Left lung (tissue), 10 donors: ENCODE results near the gene SLC35G4. TPM values are rescaled to one million over a fixed set of nuclear protein-coding genes. Genes with fewer than 3 reads are reported as not detected.
"Not testable (repeated sequence)": the region's sequence is repeated elsewhere in the genome, so short reads cannot be mapped to it uniquely, and the experiment has no call there.

ENCODE experiments used
- ATAC-seq: fragments of 200-7000 bp; cut with Tn5 transposase; one replicate; pipeline ENCODE4 v1.9.1; 2020; ENCODE audit warnings: moderate library complexity
- DNase-seq, 4 donors: peaks; one replicate each; pipeline ENCODE4 v3.0.0-alpha.2; 2013 to 2020
- H3K27ac ChIP-seq, 2 donors: fragments of 200-600 bp; sonication (generic) in 1 of 2; one replicate each; pipeline versions ENCODE4 v1.5.0 to v1.8.0; 2020 to 2021
- H3K27me3 ChIP-seq, 2 donors: fragments of 200-600 bp; sonication (generic) in 1 of 2; one replicate each; pipeline versions ENCODE4 v1.5.0 to v1.8.0; 2020 to 2021
- H3K36me3 ChIP-seq, 2 donors: fragments of 200-600 bp; sonication (generic) in 1 of 2; one replicate each; pipeline versions ENCODE4 v1.5.0 to v1.8.0; 2020 to 2021
- H3K4me1 ChIP-seq, 2 donors: fragments of 200-600 bp; one replicate each; pipeline ENCODE4 v1.8.0; 2021
- H3K4me3 ChIP-seq, 2 donors: fragments of 200-600 bp; sonication (generic) in 1 of 2; one replicate each; pipeline versions ENCODE4 v1.5.0 to v1.8.0; 2020 to 2021; ENCODE audit warnings: mild to moderate bottlenecking in 1 of 2
- H3K9me3 ChIP-seq, 2 donors: fragments of 200-600 bp; sonication (generic) in 1 of 2; one replicate each; pipeline versions ENCODE4 v1.5.0 to v1.8.0; 2020 to 2021
- intact Hi-C, 2 donors: fragments of 100-400 bp; cut with DNase I; formaldehyde crosslinking; loops; one replicate each; pipeline versions ENCODE4 v1.11.2 to v1.14.2; 2022
- polyA plus RNA-seq, 6 donors: library from polyadenylated mRNA; unstranded; fragments of 120-200 nt; gene quantifications; one replicate each; pipeline ENCODE4 v1.2.1, GENCODE V29; 2013; ENCODE audit not compliant: insufficient read length in 6 of 6
- total RNA-seq, 2 donors: library from RNA; stranded (reverse); fragmentation: NEBNext Ultra II Directional; extraction: Animal tissue kit (Norgen Biotek cat#: 25700); gene quantifications; one replicate each; pipeline ENCODE4 v1.2.1, GENCODE V29; 2021
- TF ChIP-seq, protein P1 (sequence below), 2 donors: fragments of 200-600 bp; sonication (generic) in 1 of 2; IDR thresholded peaks; one replicate each; pipeline versions ENCODE4 v1.5.0 to v1.8.0; 2021; ENCODE audit warnings: antibody characterized with exemption in 2 of 2
- donor health status: DM: no; HTN: yes; CAD: no.
- donor health status: DM: no; HTN: no; CAD: no.

Gene SLC35G4
- total and polyA plus RNA-seq, 8 donors: not detected

DNA sequence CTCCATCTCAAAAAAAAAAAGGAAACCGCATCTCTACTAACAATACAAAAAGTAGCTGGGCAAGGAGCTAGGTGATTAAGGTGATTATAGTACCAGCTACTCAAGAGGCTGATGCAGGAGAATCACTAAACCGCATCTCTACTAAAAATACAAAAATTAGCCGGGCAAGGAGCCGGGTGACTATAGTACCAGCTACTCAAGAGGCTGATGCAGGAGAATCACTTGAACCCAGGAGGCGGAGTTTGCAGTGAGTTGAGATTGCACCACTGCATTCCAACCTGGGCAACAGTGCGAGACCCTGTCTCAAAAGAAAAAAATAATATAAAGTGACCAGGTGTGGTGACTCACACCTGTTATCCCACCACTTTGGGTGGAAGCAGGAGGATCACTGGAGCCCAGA, 5.6 kb downstream of the SLC35G4 start:
- H3K4me1 ChIP-seq, intact Hi-C loops, H3K36me3 ChIP-seq, H3K27me3 ChIP-seq, DNase-seq, H3K9me3 ChIP-seq, H3K4me3 ChIP-seq, ATAC-seq, H3K27ac ChIP-seq: not testable (repeated sequence)

DNA sequence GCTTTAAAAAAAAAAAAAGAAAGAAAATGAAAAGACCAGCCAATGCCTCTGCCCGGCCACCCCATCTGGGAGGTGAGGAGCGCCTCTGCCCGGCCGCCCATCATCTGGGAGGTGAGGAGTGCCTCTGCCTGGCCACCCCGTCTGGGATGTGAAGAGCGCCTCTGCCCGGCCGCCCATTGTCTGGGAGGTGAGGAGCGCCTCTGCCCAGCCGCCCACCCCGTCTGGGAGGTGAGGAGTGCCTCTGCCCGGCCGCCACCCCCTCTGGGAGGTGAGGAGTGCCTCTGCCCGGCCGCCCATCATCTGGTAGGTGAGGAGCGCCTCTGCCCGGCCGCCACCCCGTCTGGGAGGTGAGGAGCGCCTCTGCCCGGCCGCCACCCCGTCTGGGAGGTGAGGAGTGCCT, 37.9 kb downstream of the SLC35G4 start:
- intact Hi-C loops, H3K27me3 ChIP-seq, DNase-seq, H3K27ac ChIP-seq, H3K4me3 ChIP-seq, H3K36me3 ChIP-seq, ATAC-seq, H3K4me1 ChIP-seq: not testable (repeated sequence)
- H3K9me3 ChIP-seq: peaks cover 0 to 21% of the 10 kb centered on the region in 2 donors

GRCh38 chr18:11647804-11648203, 38.4 kb downstream of the SLC35G4 start:
- H3K27ac ChIP-seq, intact Hi-C loops, H3K4me3 ChIP-seq, H3K4me1 ChIP-seq, ATAC-seq, H3K27me3 ChIP-seq, H3K36me3 ChIP-seq, DNase-seq: not testable (repeated sequence)
- H3K9me3 ChIP-seq: peaks cover 0 to 21% of the 10 kb centered on the region in 2 donors

- Histone ChIP-seq H3K9me3 (peaks cover 0 to 21% of the 10 kb centered on the region in 2 donors), H3K4me1 (no peaks in the 10 kb centered on the region), H3K4me3 (no peak overlapping the region), H3K36me3 (no peaks in the 10 kb centered on the region), H3K27me3 (peaks cover 0 to 18% of the 10 kb centered on the region in 2 donors), H3K27ac (no peak overlapping the region)
- no peak for ATAC-seq
- TF ChIP-seq, protein P1, sequence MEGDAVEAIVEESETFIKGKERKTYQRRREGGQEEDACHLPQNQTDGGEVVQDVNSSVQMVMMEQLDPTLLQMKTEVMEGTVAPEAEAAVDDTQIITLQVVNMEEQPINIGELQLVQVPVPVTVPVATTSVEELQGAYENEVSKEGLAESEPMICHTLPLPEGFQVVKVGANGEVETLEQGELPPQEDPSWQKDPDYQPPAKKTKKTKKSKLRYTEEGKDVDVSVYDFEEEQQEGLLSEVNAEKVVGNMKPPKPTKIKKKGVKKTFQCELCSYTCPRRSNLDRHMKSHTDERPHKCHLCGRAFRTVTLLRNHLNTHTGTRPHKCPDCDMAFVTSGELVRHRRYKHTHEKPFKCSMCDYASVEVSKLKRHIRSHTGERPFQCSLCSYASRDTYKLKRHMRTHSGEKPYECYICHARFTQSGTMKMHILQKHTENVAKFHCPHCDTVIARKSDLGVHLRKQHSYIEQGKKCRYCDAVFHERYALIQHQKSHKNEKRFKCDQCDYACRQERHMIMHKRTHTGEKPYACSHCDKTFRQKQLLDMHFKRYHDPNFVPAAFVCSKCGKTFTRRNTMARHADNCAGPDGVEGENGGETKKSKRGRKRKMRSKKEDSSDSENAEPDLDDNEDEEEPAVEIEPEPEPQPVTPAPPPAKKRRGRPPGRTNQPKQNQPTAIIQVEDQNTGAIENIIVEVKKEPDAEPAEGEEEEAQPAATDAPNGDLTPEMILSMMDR (IDR thresholded peaks at IDR 0.05): no peak
- intact Hi-C loops: no loop called here
- DNase-seq: no peak
These were observed 40.4 kb downstream of the SLC35G4 start for GRCh38 chr18:11649839-11650238.

- peaks cover 0 to 21% of the 10 kb centered on the region in 2 donors for H3K9me3 ChIP-seq
- DNase-seq (no peak), ATAC-seq (no peak)
- peaks cover 2 to 7% of the 10 kb centered on the region in 2 donors for H3K4me1 ChIP-seq
- no peaks in the 10 kb centered on the region for H3K36me3 ChIP-seq
- no peak overlapping the region for H3K27ac ChIP-seq
- no peak overlapping the region for H3K4me3 ChIP-seq
- TF ChIP-seq, protein P1 (IDR thresholded peaks at IDR 0.05): no peak
- intact Hi-C loops: no loop called here
- peaks cover 0 to 23% of the 10 kb centered on the region in 2 donors for H3K27me3 ChIP-seq
These were observed 42.5 kb downstream of the SLC35G4 start for GRCh38 chr18:11651899-11652298.

GRCh38 chr18:11653521-11653920, 44.1 kb downstream of the SLC35G4 start:
- DNase-seq (no peak), ATAC-seq (no peak)
- H3K9me3 ChIP-seq: peaks cover 0 to 13% of the 10 kb centered on the region in 2 donors
- TF ChIP-seq, protein P1 (IDR thresholded peaks at IDR 0.05): no peak
- intact Hi-C loops: no loop called here
- H3K36me3 ChIP-seq: no peaks in the 10 kb centered on the region
- H3K4me3 ChIP-seq: no peak overlapping the region
- no peak overlapping the region for H3K27ac ChIP-seq
- H3K4me1 ChIP-seq: peaks cover 2 to 7% of the 10 kb centered on the region in 2 donors
- H3K27me3 ChIP-seq: peaks cover 0 to 23% of the 10 kb centered on the region in 2 donors
